OCI-LY7 (cell line): ENCODE measurements around the gene COX19. TPM values are rescaled to one million over a fixed set of nuclear protein-coding genes. Genes with fewer than 3 reads are reported as not detected.
"Not testable (repeated sequence)": the region's sequence is repeated elsewhere in the genome, so short reads cannot be mapped to it uniquely, and the experiment has no call there.

Experiments used
- BruUV-seq: library from RNA; stranded (reverse); fragments of 400-500 nt; replicated peaks from 2 replicates; lab custom pipeline; 2021; lab: Mats Ljungman, UMichigan
- CTCF ChIA-PET: fragments of 300-600 bp; sonication (Branson Sonifier 250); formaldehyde crosslinking; loops from one replicate; lab custom pipeline; 2022; ENCODE audit warnings: antibody characterized with exemption; ENCODE audit not compliant: unreplicated experiment; lab: Charles Lee
- POLR2A ChIA-PET: fragments of 300-600 bp; sonication (Branson Sonifier 250); formaldehyde crosslinking; loops from one replicate; lab custom pipeline; 2022; ENCODE audit warnings: antibody characterized with exemption; lab: Charles Lee
- DNase-seq: peaks from one replicate; pipeline ENCODE4 v3.0.0-alpha.2; 2015; ENCODE audit warnings: low spot score
- H2AFZ ChIP-seq: fragments of 200-600 bp; sonication (generic), shearing (Covaris generic); 2 replicates; pipeline ENCODE4 v1.6.1; 2014; ENCODE audit warnings: mild to moderate bottlenecking, antibody characterized with exemption, low read length, moderate library complexity
- H3K27ac ChIP-seq: fragments of 200-600 bp; sonication (generic); 2 replicates; pipeline ENCODE4 v1.5.1; 2014; ENCODE audit warnings: mixed run types, low read depth, mild to moderate bottlenecking, moderate library complexity, low read length, inconsistent platforms; ENCODE audit not compliant: poor library complexity, severe bottlenecking
- H3K36me3 ChIP-seq: fragments of 200-600 bp; sonication (generic); 2 replicates; pipeline ENCODE4 v1.6.1; 2014; ENCODE audit warnings: mild to moderate bottlenecking, antibody characterized with exemption, low read length, moderate library complexity, mixed read lengths; ENCODE audit not compliant: insufficient read depth
- H3K4me1 ChIP-seq: fragments of 200-600 bp; sonication (generic); 2 replicates; pipeline ENCODE4 v1.5.1; 2014; ENCODE audit warnings: mild to moderate bottlenecking, low read length; ENCODE audit not compliant: insufficient read depth, poor library complexity, severe bottlenecking
- H3K4me2 ChIP-seq: fragments of 200-600 bp; sonication (generic); 2 replicates; pipeline ENCODE4 v1.6.1; 2014; ENCODE audit warnings: mild to moderate bottlenecking, low read length
- H3K4me3 ChIP-seq: fragments of 200-600 bp; sonication (generic); 2 replicates; pipeline ENCODE4 v1.5.1; 2014; ENCODE audit warnings: mild to moderate bottlenecking, low read depth, low read length; ENCODE audit not compliant: poor library complexity, severe bottlenecking
- H3K79me2 ChIP-seq: fragments of 200-600 bp; sonication (generic); 2 replicates; pipeline ENCODE4 v1.6.1; 2016; ENCODE audit warnings: low read depth, mild to moderate bottlenecking, low read length, moderate library complexity, mixed read lengths; ENCODE audit not compliant: insufficient read depth
- H3K9me2 ChIP-seq: fragments of 200-600 bp; sonication (generic); 2 replicates; pipeline ENCODE4 v1.6.1; 2016; ENCODE audit warnings: mild to moderate bottlenecking, low read length, mixed read lengths; ENCODE audit not compliant: insufficient read depth
- H3K9me3 ChIP-seq: fragments of 200-600 bp; sonication (generic); 2 replicates; pipeline ENCODE4 v1.6.1; 2014; ENCODE audit warnings: mild to moderate bottlenecking, mixed run types, low read length, mixed read lengths
- H4K20me1 ChIP-seq: fragments of 200-600 bp; sonication (generic); 2 replicates; pipeline ENCODE4 v1.6.1; 2014; ENCODE audit warnings: mild to moderate bottlenecking, antibody characterized with exemption, low read length, moderate library complexity, mixed read lengths; ENCODE audit not compliant: insufficient read depth
- CTCF ChIP-seq: fragments of 200-600 bp; sonication (generic); conservative IDR thresholded peaks from 2 replicates; pipeline ENCODE4 v1.5.1; 2014; ENCODE audit warnings: mild to moderate bottlenecking, antibody characterized with exemption, low read length, moderate library complexity, mixed read lengths
- EZH2phosphoT487 ChIP-seq: fragments of 200-600 bp; sonication (generic); IDR thresholded peaks from 2 replicates; pipeline ENCODE4 v1.6.1; 2018; ENCODE audit warnings: low read depth, borderline replicate concordance, mild to moderate bottlenecking, mixed run types, antibody characterized with exemption, low read length, moderate library complexity, mixed read lengths
- intact Hi-C: fragments of 100-400 bp; cut with micrococcal nuclease; formaldehyde crosslinking; loops from one replicate; pipeline ENCODE4 v1.10.0; 2022; ENCODE audit not compliant: unreplicated experiment
- total RNA-seq, 2 experiments: library from RNA; depleted of rRNA in 1 of 2; stranded (reverse); fragments of >200 nt in 1 of 2; shearing (Covaris generic) in 1 of 2; gene quantifications; 2 replicates each; pipeline ENCODE4 v1.2.3, GENCODE V29; 2014 to 2022

COX19 gene
- total RNA-seq, 2 experiments from 2014 or later = 23.2 to 43.1 TPM

DNA sequence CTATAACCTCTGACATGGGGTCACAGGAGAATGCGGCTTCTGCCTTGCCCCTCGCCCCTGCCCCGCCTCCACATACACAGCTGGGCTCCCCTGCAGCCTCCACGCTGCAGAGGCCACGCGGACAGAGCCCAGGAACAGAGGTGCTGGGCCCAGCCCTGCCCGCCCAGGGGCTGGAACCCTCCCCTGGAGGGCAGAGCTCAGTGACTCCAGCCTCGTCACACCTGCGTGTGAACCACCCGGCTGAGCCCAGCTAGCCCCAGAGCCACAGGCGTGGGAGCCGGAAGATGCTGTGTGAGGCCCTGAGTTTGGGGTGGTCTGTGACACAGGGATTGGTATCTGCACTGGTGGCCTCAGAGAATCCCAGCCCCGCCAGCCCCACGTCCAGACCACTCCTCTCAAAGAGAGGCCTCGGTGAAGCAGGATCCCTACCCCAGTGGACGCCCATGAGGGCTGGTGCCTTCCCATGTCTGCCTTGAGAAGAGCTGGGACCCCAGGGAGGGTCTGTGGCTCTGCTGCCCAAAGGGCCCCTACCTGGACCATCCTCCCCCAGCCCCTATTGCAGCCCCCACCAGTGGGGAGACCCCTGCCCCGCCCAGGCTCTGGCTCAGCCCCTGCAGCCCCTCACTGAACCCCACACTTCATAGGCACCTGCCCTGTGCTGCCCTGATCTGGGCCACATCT lies 12.8 kb downstream of the COX19 start:
- no peak overlapping the region for H2AFZ ChIP-seq
- POLR2A ChIA-PET = interaction anchor here (1.5 kb wide), 1 partner anchor 10 kb away, joined by 5 read pairs; no protein-coding TSS in a partner anchor
- no TSS peak for BruUV-seq

GRCh38 chr7:961546-962400 lies 13.6 kb downstream of the COX19 start:
- no peak overlapping the region for H3K4me2 ChIP-seq
- H3K9me2 ChIP-seq = no peaks in the 10 kb centered on the region
- H3K4me3 ChIP-seq = no peak overlapping the region
- ChIA-PET POLR2A (interaction anchor here (1.5 kb wide), 1 partner anchor 11 kb away, joined by 5 read pairs; no protein-coding TSS in a partner anchor), CTCF (no interaction called here)
- no peak for DNase-seq
- intact Hi-C loops = no loop called here
- H2AFZ ChIP-seq = no peak overlapping the region
- H3K4me1 ChIP-seq = peaks cover 41% of the 10 kb centered on the region
- no peaks in the 10 kb centered on the region for H3K9me3 ChIP-seq
- no TSS peak for BruUV-seq
- H3K27ac ChIP-seq = no peak overlapping the region
- peaks cover 7% of the 10 kb centered on the region for H3K36me3 ChIP-seq
- no peaks in the 10 kb centered on the region for H3K79me2 ChIP-seq
- no peaks in the 10 kb centered on the region for H4K20me1 ChIP-seq
- TF ChIP-seq CTCF = no peak
- no peak for TF ChIP-seq EZH2phosphoT487

More for the DNA sequence above, 12.8 kb downstream of the COX19 start:
- Histone ChIP-seq H3K9me3 (no peaks in the 10 kb centered on the region), H3K79me2 (no peaks in the 10 kb centered on the region), H3K4me2 (no peak overlapping the region), H3K4me3 (no peak overlapping the region), H3K36me3 (peaks cover 14% of the 10 kb centered on the region), H3K9me2 (no peaks in the 10 kb centered on the region), H3K4me1 (peaks cover 38% of the 10 kb centered on the region), H3K27ac (no peak overlapping the region), H4K20me1 (no peaks in the 10 kb centered on the region)
- TF ChIP-seq CTCF = no peak
- TF ChIP-seq EZH2phosphoT487 = no peak
- DNase-seq = no peak
- intact Hi-C loops = no loop called here
- CTCF ChIA-PET = no interaction called here

DNA sequence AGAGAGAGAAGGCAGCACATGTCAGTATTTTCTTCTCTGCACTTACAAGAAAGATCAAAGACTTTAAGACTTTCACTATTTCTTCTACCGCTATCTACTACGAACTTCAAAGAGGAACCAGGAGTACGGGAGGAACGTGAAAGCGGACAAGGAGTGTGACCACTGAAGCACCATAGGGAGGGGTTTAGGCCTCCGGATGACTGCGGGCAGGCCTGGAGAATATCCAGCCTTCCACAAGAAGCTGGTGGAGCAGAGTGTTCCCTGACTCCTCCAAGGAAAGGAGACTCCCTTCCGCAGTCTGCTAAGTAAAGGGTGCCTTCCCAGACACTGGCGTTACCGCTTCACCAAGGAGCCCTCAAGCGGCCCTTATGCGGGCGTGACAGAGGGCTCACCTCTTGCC lies 14.4 kb downstream of the COX19 start:
- H4K20me1 ChIP-seq, intact Hi-C loops, CTCF ChIA-PET: not testable (repeated sequence)

More for the DNA sequence above, 14.4 kb downstream of the COX19 start:
- peaks cover 41% of the 10 kb centered on the region for H3K4me1 ChIP-seq
- H3K79me2 ChIP-seq, DNase-seq, POLR2A ChIA-PET, H3K4me2 ChIP-seq, H3K27ac ChIP-seq, H3K4me3 ChIP-seq, H2AFZ ChIP-seq, BruUV-seq, H3K9me3 ChIP-seq, H3K9me2 ChIP-seq, H3K36me3 ChIP-seq: not testable (repeated sequence)
